ENCODE measurements around the gene CEP85L.

DNA sequence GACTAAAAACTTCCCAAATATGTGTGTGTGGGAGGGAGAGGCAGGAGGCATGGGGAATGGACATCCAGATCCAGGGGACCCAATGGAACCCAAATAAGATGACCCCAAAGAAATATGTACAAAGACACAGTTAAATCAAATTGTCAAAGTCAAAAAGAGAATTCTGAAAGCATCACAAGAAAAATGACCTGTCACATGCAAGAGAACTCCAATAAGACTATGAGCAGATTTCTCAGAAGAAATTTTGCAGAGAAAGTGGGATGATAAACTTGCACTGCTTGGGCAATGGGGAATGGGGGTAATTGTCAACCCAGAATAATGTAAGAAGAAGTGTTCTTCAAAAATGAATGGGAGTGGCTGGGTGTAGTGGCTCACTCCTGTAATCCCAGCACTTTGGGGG is 162.8 kb downstream of the CEP85L start:
- no peak for TF ChIP-seq EZH2 (IDR thresholded peaks at IDR 0.05)
- no peak for TF ChIP-seq POLR2AphosphoS5 (IDR thresholded peaks at IDR 0.05; ENCODE audit: borderline replicate concordance, low read depth, low read length)
